ENCODE data around the gene TEX53.
A peak's percentile ranks its signal among the peaks of the same experiment; 100 is the strongest.

The TEX53 gene

GRCh38 chr9:114641967-114642366 lies 15.6 kb downstream of the TEX53 start:
- no peak for DNase-seq (ENCODE audit: low spot score)

GRCh38 chr9:114638404-114638803 lies 19.2 kb downstream of the TEX53 start:
- DNase-seq (ENCODE audit: low spot score): no peak

DNA sequence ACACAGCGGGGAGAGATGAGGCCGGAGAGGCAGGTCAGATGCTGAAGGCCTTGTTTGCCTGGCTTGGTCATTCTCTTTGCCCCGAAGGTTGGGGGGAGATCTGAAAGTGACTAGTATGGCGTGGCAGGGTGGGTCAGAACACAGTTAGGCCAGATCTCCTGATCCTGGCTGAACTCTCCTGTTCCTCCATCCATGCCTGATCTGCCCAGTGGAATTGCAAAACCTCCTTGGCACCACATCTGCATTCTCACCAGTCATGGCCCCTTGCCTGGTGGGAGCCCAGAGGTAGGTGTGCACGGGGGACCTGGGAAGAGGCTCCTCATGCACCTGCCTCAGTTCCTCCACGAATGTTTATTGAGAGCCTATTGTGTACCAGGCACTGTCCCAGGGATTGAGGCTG lies 23.2 kb downstream of the TEX53 start:
- DNase-seq (ENCODE audit: low spot score): no peak

GRCh38 chr9:114633438-114634089 lies 24.0 kb downstream of the TEX53 start:
- no peak for DNase-seq (ENCODE audit: low spot score)

DNA sequence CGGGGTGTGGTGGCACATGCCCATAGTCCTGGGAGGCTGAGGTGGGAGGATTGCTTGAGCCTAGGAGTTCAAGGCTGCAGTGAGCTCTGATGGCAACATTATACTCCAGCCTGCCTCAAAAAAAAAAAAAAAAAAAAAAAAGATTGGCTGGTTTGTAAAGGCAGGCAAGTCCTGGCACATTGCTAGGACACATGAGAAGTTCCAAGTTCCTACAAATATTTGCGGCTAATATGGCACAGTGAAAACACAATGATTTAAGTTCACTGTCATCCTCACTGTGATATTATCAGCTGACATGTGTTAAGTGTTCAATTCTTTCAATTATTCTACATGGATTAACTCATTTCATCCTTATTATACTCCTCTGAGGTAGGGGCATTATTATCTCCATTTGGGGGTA lies 26.4 kb downstream of the TEX53 start:
- no peak for DNase-seq (ENCODE audit: low spot score)

GRCh38 chr9:114629563-114630090 lies 28.0 kb downstream of the TEX53 start:
- no peak for DNase-seq (ENCODE audit: low spot score)

DNA sequence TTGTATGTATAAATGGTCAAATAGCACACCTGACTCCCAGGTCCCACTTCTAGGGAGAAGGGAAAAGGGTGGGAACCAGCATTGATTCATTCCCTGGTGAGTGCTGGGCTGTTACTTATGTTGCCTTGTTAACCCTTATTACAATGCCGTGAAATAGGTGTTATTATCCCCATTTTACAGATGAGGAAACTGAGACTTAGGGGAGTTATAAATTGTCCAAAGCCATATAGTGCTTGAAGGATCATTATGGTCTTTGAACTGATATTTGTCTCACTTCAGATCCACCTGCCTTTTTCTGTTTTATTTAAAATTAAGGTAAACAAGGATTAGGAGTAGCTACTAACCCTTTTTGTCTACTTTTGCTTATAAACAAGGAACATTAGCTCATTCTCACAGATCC lies 30.1 kb downstream of the TEX53 start:
- DNase-seq (ENCODE audit: low spot score): no peak

- DNase-seq (ENCODE audit: low spot score): no peak
These were observed 31.1 kb downstream of the TEX53 start for GRCh38 chr9:114626415-114627020.

GRCh38 chr9:114624677-114625076 lies 32.9 kb downstream of the TEX53 start:
- no peak for DNase-seq (ENCODE audit: low spot score)

- no peak for DNase-seq (ENCODE audit: low spot score)
These were observed 35.5 kb downstream of the TEX53 start for GRCh38 chr9:114621975-114622609.

DNA sequence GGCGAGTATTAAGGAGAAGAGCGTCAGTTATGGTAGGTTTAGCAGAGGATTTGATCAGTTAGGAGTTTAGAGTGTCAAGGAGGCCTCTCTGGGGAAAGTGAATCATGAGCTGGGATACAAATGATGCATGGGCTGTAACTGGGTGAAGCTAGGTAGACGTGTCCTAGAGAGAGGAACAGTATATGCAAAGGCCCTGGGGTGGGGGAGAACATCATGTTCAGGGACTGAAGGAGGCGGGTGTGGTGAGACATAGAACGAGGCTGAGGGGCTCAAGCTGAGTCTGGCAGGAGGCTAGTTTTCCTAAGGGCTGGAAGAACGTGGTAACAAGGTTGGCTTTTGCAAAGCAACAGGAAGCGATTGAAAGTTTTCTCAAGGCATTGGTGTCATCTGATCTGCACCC lies 36.0 kb downstream of the TEX53 start:
- no peak for DNase-seq (ENCODE audit: low spot score)

- DNase-seq (ENCODE audit: low spot score): no peak
These were observed 38.3 kb downstream of the TEX53 start for GRCh38 chr9:114619191-114619761.

DNA sequence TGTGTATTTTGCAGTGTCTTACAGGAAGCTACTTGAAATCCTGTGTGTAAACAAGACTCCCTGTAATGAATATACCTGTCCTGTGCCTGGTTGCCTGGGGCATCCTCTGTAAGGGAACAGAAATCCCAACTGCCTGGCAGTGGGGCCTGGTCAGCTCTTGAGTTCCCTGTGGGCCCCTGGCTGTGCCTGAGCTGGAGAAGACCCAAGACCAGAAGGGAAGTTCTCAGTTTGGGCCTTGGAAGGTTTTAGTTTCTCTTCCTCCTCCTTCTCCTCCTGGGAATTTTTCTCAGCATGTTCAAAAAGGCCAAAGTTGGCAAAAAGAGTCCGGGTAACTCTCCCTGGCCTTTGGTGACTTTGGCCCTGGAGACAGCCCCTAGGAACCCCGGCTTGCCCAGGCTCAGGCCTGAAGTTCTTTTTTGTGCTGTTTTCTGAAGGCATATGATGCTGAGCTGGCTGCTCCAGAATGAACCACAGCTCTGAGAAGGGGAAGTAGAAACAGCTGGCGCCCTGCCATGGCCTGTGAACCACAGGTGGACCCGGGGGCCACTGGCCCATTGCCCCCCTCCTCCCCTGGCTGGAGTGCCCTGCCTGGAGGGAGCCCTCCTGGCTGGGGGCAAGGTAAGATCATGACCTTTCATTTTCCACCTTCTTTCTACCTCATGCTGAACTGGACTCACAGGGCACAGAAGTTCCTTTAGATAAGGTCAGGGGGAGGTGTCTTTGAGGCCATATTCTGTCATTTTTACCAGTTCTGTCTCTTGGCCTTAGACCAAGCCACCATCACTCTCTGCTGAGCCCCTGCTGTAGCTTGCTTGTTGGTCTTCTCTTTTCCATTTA lies 40.7 kb downstream of the TEX53 start:
- no peak for DNase-seq (ENCODE audit: low spot score)

GRCh38 chr9:114614373-114614772 lies 43.2 kb downstream of the TEX53 start:
- DNase-seq (ENCODE audit: low spot score): no peak

- no peak for DNase-seq (ENCODE audit: low spot score)
These were observed 43.7 kb downstream of the TEX53 start for GRCh38 chr9:114613919-114614318.

- DNase-seq (ENCODE audit: low spot score): no peak
These were observed 44.5 kb downstream of the TEX53 start for GRCh38 chr9:114613087-114613486.

- DNase-seq (ENCODE audit: low spot score): no peak
These were observed 45.2 kb downstream of the TEX53 start for GRCh38 chr9:114612272-114612923.

DNA sequence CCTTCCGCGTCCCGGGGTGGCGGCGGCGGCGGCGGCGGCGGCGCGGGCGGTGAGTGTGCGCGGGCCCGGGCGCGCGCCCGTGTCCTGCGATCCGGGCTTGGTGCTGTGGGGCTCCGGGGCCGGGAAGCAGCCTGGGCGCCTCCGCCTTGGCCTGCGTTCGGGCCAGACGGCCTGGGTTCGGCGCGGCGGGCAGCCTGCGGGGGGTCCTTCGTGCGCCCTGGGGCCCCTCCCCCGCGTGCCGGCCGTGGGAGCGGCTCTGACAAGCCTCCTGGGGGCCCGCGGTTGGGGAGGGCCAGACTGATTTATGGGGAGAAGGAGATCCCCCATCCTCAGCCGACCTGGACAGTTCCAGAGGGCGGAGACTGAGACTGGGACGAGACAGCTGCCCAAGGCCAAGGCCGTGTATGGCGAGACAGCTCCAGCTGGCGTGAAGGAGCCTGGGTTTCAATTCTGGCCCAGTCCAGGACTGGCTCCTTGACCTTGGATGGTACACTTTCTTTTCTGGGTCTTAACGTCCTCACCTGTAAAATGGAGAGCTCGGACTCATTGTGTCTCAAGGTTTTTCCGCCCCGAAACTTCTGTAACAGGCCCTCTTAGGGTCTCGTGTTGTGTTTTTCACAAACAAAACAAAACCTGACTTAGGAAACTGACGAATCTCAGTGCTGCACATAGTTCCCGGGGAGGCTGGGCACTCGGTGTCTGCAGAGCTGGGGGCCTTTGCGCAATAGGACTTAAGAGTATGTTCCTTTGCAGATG lies 45.9 kb downstream of the TEX53 start:
- peak; percentile 62 for DNase-seq (ENCODE audit: low spot score)

- DNase-seq (ENCODE audit: low spot score): no peak
These were observed 49.1 kb downstream of the TEX53 start for GRCh38 chr9:114608525-114608796.

- DNase-seq (ENCODE audit: low spot score): no peak
These were observed 49.7 kb downstream of the TEX53 start for GRCh38 chr9:114607671-114608524.

Data from SK-N-DZ (cell line).